ENCODE results near the gene NCOR1.
A peak's percentile ranks its signal among the peaks of the same experiment; 100 is the strongest.
"Not testable (repeated sequence)": the region's sequence is repeated elsewhere in the genome, so short reads cannot be mapped to it uniquely, and the experiment has no call there.

NCOR1 gene

DNA sequence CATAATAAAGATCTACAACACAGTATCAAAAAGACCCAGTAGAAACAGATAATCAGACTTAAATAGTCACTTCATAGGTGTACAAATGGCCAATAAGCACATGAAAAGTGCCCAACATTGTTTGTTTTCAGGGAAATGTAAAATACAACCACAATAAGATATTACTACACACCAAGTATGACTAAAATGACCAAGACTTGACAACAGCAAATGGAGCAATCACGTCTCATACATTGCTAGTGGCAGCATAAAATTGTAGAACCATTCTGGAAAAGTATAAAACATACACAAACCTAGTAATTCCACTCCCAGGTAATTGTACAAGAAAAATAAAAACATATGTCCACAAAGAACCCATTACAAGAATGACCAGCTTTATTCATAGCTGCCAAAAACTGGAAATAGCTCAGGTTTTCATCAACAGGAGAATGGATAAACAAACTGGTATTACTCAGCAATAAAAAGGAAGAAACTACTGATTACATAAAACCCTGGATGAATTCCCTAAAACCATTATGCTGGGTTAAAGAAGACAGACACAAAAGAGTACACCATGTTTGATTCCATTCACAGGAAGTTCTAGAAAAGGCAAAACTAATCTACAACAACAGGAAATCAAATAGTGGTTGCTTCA is 130.2 kb downstream of the NCOR1 start:
- peak; percentile 14 for DNase-seq

DNA sequence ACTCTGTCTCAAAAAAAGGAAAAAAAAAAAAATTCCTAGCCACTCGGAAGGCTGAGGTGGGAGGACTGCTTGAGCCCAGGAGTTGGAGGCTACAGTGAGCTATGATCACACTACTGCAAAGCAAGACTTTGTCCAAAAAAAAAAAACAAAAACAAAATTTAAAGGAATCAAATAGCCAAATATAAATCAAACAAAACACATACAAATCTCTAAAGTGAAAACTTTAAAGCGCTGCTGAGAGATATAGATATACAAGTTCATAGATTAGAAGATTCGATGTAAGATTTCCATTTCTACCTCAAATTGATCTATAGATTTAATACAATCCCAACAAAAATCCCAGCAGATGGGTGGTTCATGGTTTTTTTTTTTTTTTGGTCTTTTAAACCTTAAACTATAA is 132.1 kb downstream of the NCOR1 start:
- DNase-seq, result no peak

DNA sequence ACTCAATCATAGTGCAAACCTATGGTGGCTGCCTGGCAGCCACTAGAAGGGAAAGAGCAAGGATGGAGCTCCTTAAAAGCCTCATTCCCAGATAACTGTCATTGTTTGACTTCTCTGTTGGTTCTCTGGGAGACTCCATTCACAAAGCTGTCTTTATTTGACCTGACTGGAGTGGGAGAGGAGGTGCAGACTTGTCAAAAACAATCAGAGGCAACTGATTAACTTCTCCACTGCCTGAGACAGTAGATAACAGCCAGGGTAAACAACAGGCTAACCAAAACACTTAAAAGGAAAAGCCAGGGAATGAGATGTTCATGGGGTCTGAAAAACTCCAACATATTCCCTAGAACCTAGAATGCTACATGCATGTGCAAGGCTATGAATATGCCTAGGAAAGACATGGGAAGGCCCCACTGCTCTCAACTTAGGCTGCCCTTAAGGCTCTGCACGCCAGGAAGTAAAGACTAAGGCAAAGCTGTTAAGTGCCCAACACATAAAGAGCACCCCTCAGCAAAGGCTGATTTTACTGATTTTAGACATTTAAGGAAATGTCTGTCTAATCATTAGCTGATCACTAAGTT is 133.7 kb downstream of the NCOR1 start:
- no peak for DNase-seq

DNA sequence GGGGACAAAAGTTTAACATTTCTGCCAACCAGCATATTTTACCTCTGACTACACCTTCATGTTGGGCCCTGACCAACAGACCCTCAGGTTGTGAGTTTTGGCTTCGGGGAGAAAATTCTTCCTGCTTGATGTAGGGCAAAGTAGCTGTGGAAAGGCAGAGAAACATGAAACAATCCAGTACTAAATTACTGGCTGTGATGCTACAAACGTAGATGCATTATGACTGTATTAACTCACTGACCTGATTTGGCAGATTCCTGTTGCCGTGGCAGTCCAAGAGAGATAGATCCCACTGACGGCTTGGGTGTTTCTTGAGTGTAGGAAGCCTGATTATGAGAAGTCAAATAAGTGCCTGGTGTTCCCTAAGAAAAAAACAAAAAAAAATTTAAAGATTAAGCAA is 135.0 kb downstream of the NCOR1 start:
- DNase-seq, result no peak

DNA sequence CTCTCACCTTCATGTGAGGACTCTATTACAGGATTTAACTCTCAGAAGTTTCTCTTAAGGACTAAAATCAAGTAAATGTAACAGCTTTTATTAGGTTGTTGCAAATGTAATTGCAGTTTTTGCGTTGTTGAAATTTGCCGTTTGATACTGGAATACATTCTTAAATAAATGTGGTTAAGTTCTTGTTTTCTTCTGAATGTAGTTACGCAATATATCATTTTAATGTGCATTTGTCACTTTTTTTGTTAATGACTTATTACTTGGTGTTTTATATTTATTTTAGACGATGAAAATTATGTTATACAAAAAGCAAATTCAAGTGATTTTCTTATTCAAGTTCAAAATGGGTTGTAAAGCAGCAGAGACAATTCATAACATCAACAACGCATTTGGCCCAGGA is 139.4 kb downstream of the NCOR1 start:
- DNase-seq, result no peak

DNA sequence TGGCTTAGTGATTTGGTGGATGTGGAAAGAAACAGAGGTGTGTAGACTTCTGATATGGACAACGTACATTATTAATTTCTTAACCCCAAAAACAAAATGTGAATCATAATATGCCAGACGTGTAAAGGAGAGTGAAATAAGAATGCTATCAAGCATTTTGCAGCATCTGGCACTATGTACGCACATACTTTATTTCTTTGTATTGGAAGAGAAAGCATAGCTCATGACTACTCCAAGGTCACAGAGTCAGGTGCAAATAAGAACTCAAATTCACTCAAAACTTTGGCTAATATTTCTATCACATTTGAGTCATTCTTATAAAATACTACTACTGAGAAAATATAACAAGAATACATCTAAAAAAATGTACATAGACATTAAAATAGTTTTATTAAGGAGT is 140.9 kb downstream of the NCOR1 start:
- DNase-seq, result no peak

DNA sequence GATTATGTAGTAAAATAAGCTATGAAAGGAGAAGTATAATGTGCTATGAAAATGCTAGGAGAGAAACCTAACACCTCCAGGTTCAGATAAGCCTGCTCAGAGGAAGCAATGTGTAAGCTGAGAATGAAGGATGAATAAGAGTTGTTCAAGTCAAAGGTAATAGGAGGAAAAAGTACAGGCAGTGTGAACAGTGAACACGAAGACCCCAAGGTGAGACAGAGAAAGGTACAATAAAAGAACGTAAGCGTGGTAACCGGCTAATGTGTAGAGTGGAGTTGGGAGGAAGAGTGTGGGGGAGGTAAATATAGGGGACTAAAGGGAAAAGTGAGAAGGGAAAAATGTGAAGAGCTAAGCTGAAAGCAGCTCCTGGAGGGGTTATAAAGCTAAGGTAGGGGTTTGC is 141.5 kb downstream of the NCOR1 start:
- no peak for DNase-seq

DNA sequence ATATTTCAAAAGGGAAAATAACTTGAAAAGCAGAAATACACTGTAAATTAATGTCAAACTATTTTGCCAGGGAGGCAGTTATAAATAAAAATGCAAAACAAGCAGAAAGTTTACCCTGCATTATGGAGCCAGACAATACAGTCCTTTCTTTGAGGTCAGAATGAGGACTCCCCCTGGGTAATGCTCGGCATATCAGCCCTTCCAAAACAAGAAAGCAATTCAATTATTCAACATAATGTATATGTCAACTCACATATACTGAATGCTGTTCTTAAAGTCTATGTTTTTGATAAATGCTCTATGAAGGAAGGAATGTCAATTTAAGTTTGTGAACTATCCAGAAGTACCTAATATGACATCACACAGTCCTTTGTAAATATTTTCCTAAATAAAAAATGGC is 143.3 kb downstream of the NCOR1 start:
- no peak for DNase-seq

DNA sequence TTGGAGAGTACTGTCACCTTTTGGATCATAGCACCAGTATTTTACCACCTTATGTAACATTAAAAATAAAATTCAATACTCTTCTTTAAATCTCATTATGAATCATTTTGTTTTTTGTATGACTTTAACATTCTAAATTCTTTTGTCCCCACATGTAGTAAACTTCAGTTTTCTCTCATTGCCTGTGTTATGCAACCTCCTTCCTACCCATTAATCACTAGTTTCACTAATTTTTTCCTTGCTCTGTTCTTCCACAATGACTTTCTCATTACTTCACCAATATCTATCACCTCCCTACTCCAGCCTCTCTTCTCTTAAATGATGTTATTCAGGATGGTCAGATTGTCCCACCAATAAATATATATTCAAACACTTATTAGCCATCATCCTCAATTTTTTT is 147.0 kb downstream of the NCOR1 start:
- no peak for DNase-seq

DNA sequence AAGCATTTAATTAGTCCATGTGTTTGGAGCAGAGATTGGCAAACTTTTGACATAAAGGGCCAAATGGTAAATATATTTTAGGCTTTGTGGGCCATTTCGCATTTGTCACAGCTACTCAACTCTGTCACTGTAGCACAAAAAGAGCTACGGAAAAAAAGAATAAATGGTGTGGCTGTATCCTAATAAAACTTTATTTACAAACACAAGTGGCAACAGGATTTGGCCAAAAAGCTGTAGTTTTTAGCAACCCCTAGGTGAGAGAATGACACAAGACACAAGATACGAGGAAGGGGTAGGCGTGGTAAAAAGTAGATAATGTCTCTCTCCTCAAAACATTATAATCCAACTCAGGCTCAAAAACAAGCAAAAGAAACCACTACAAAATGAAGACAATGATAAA is 149.2 kb downstream of the NCOR1 start:
- no peak for DNase-seq

DNA sequence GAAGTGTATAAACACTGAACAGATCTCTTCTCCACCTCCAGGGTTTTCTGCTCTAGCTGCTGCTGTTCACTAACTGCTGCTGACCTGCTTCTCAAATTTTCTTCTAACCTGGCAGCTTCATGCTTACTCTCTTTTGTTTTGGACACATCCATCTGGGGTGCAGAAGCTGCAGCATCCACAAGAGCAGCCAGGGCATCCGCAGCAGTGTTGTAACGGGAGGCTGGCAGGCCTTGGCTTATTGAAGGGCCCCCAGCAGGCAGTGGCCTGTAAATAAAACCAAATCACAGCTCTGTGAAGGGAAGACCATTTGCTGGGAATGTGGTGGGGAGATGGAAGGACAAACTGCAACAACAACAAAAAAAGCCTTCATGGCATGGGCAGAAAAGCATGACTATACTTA is 153.7 kb downstream of the NCOR1 start:
- DNase-seq, result no peak

DNA sequence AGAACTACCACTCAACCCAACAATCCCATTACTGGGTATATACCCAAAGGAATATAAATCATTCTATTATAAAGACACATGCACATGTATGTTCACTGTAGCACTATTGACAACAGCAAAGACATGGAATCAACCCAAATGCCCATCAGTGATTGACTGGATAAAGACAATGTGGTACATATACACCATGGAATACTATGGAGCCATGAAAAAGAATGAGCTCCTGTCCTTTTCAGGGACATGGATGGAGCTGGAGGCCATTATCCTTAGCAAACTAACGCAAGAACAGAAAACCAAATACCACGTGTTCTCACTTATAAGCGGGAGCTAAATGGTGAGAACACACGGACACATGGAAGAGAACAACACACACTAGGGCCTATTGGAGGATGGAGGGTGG is 160.2 kb downstream of the NCOR1 start:
- DNase-seq, result not testable (repeated sequence)

DNA sequence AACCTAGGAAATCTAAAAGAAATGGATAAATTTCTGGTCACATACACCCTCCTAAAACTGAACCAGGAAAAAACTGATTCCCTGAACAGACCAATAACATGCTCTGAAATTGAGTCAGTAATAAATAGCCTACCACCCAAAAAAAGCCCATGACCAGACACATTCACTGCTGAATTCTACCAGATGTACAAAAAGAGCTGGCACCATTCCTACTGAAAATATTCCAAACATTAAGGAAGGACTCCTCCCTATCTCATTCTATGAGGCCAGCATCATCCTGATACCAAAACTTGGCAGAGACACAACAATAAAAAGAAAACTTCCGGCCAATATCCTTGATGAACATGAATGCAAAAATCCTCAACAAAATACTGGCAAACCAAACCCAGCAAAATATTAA is 162.8 kb downstream of the NCOR1 start:
- no peak for DNase-seq

DNA sequence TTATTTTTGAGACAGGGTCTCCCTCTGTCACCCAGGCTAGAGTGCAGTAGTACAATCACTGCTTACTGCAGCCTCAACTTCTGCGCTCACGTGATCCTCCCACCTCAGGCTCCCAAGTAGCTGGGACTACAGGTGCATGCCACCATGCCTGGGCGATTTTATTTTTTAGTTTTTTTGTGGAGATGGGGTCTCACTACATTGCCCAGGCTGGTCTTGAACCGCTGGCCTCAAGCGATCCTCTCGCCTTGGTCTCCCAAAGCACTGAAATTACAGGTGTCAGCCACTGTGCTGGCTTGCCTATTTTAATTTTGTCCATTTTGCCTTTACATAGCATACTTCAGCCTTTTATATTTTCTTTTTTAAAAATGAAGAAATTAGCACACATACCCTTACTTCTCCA is 164.5 kb downstream of the NCOR1 start:
- no peak for DNase-seq

DNA sequence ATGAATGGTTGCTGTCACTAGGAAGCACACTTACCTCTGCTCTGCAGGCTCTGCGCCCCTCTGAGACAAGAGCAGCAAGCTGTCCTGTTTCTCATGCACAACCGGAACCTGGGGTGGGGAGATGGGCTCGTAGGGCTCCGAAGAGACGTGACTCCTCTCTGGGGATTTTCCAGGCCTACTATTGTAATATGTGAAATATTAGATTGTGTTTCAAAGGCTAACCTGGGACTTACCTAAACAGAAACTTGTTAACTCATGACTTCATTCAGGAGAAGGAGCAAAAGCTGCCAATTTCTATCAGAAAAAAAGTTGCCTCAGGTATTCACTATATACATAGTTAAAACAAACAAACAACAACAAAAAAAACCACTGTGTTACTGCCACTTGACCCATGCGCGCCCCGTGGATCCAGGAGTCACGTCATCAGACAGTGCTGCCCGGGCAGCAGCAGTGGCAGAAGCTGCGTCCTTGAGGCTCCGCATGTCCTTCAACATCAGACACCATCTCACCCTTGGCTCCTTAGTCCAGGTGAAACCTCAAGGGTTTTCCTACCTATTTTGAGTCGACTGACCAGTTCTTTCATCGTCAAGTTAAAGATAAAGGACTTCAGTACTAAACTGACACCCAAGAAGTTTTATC is 166.4 kb downstream of the NCOR1 start:
- DNase-seq, result no peak

DNA sequence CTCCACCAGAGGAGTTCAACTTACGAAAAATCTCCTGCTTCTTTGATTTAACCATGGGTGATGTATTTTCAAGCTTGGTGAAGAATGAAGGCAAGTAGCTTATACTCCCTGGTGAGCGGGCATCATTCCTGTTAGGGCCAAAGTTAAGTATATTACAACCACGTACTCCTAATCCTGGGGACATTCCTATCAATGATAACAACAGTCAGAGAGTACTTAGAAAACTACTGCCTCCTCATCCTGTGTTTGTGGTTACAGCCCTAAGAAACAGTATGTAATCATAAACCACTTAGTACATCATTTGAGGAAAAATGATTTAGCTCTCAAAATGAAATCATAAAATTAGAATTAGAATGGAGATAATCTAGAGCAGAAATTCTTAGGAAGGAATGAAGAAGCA is 168.4 kb downstream of the NCOR1 start:
- DNase-seq, result no peak

DNA sequence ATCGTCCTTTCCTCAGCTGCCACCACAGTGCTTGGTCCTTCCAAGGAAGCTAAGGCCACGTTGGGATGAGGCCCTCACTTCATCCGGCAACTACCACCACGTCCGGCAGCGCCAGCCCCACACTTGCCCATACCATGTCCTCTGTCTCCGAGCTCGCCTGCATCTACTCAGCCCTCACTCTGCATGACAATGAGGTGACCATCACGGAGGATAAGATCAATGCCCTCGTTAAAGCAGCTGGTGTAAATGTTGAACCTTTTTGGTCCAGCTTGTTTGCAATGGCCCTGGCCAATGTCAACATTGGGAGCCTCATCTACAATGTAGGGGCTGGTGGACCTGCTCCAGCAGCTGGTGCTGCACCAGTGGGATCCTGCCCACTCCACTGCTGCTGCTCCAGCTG is 170.8 kb downstream of the NCOR1 start:
- DNase-seq, result no peak

DNA sequence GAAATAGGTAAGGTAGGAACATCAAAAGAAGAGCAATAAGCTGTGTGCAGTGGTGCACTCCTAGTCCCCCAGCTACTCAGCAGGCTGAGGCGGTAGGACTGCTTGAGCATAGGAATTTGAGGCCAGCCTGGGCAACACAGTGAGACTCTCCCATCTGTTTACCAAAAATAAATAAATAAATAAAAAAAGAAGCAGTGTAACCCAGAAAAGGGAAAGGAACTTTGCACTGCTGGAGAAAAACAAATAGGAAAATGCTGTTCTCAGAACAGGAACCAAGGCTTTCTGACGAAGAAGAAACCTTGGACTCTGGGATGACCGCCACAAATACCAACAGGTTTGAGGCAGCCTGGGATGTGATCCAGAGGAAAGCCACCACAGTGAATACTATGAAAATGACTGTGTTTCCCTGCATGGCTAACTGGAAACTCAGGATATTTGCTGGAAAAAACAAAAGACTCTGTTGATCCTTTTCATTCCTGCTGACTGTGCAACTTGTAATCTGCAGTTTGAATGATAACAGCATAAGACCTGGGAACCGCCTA is 174.6 kb downstream of the NCOR1 start:
- DNase-seq, result peak; percentile 50

DNA sequence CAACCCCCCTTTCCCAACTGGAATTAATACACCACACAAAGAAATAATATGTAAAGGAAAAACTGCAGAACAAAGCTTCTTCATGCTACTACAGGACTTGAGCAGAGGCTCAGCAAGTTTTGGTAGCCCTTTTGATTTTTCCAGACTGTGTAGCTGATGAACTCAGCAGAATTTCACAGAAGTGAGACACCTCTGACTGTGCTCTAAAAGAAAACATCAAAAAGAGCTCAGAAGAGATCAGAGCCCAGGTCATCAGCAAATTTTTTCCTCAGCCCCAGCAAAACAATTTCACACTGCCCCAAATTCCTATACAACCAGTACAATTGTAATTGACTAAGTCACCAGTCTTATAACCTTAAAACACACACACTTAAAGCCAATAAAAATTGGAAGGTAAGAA is 177.7 kb downstream of the NCOR1 start:
- no peak for DNase-seq

DNA sequence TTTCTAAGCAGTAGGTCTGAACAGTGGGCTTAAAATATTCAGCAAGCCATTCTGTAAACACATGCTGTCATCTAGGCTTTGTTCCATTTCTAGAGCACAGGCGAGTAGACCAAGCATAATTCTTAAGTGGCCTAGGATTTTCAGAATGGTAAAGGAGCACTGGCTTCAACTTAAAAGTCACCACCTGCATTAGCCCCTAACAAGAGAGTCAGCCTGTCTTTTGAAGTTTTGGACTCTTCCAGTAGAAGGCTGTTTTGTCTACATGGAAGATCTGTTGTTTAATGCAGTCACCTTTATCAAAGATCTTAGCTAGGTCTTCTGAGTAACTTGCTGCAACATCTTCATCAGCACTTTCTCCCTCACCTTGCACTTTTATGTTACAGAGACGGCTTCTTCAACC is 179.1 kb downstream of the NCOR1 start:
- DNase-seq, result no peak

DNA sequence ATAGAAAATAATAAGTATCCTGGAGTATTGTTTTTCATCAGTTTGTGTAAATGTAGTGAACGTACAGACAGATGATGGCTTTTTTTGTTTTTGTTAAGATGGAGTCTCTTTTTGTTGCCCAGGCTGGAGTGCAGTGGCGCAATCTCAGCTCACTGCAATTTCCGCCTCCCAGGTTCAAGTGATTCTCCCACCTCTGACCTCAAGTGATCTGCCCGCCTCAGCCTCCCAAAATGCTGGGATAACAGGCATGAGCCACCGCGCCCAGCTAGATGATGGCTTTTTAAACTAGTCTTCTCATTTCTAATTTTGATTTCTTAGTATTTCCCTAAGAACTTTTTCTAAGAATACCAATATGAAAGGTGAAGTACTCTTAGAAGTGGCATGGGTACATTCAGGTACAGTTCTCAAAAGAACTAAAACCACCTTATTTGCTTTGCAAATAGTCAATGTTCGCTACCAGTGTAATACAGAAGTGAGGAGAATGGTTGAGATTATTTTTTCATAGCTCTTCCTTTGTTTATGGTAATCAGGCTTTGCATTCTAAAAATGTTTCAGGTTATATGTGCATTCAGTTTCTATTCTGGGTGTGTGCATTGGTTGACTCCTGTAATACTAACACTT is 181.5 kb downstream of the NCOR1 start:
- DNase-seq, result no peak

DNA sequence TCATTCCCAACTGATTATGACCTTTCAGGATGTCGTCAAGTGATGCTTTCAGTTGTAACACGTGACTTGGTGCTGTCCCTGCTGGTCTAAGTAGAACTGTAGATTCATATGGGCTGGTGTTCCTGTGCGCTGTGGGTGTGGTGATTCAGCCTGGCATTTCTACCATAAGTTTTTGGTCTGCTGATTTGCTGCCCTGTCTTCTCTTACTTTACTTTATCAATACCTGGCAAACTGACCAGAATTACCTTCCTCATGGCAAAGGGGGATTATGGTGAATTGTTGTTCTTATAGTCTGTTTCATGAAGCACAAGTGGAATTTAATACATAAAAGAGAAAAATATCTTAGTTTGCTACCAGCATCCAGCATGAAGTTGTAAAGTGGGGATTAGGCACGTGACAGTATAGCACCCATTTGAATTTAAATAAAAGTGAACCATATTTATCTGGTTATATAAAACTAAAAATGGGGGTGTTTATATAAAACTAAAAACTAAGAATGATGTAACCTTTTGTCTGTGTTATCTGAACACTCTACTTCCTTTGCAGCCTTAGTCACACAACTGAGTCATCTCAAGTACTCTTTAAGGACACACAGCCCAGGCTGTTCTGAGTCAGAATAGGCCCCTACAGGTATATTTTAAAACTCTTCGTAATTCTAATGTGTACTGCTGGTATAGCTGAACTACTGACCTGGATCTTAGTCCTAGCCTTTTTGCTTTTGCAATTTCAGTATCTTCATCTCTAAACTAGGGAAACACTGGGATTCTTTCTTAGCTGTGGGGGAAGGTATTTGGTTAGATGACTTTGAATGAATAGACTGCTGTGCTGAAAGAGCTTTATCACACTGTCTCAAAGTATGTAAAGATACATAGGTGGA is 187.4 kb downstream of the NCOR1 start:
- DNase-seq, result no peak

DNA sequence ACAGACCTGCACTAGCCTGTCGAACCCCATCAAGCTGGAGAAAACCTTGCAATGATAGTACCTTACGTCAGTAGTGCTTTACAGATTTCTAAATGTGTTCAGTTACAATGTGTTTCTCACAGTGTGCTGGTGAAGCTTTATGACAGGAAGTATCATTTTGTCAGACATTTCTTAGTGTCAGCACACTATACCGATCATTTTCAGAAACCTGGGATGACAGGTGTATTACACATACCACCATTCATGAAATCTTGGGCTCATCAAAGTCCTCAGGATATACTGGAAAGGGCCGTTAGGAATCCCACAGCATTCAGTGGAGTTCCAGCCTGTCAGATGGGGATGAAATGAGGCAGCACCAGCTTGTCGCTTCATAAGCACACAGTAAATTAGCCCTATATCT is 188.4 kb downstream of the NCOR1 start:
- DNase-seq, result no peak

Data from midbrain (tissue), 1 donor.